T-helper 22 cell (primary cell): ENCODE measurements around the gene CAST.

Source experiments
- DNase-seq: peaks from one replicate; pipeline ENCODE4 v3.0.0-alpha.2; 2020; ENCODE audit warnings: low read depth

CAST gene

DNA sequence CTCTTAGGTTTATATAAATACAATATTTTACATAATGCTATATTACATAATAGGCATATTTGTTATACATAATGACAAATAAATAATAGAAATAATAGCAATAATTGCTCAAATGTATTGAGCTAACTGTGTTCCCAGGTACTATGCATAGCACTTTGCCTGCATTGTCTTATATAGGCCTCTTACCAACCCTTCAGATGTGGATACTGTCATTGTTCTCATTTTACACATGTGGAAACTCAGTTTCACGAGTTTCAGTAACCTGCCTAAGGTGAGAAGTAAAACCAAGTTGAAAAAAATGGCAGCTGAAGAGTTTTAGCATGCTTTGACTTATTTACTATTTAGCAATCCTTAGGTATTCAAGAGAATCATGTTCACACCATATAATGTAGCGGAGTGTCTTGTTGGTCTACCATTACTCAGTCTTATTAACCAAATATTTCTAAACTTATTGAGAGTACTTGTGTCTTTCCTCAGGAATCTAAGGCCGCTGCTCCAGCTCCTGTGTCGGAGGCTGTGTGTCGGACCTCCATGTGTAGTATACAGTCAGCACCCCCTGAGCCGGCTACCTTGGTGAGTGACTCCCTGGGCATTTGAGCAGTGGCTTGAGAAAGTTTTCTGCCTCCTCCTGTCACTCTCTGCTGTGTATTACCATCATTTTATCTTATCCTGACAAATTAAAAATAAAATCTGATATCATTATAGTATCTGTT, 88.1 kb downstream of the CAST start:
- DNase-seq: no peak

DNA sequence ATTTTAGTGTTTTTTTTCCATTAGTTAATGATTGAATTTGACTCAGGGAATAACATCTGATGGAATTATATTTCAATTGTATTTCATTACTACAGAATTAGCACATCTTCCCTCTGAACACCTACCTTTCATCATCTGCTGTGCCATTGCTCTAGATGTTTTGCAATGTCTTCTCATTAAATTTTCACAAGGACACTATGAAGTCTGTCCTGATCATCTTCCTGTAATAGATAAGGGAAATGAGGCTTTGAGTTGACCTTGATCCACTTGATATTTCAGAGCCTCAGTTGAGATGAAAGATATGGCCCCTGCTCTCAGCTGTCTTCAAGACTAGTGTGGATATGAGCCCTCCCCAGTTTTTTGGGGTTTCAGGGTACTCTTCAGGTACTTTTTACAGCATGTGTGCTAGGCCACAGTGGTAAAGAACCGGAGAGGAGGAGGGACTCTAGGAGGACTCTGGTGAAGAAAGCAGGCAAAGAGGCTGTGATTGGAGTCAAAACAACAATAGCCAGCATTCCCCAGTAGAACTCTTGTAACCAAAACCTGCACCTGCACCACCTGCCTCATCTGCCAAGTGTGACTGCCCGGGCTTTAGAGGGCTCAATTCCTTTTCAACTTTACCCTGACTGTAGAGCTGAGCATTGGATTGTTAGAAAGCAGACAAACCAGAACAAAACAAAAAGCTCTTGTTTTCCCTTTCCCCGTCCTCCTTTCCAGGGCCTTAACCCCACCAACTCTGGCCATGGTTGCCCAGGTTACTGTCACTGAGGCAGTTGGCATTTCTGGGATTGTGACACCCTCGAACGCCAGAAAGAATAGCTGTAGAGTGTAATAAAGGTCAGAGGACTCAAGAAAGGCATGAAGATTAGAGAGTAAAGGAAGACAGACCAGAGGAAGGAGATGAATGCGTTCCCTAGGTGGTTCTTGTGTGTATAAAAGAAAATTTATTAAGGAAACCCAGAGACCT, 89.3 kb downstream of the CAST start:
- no peak for DNase-seq

DNA sequence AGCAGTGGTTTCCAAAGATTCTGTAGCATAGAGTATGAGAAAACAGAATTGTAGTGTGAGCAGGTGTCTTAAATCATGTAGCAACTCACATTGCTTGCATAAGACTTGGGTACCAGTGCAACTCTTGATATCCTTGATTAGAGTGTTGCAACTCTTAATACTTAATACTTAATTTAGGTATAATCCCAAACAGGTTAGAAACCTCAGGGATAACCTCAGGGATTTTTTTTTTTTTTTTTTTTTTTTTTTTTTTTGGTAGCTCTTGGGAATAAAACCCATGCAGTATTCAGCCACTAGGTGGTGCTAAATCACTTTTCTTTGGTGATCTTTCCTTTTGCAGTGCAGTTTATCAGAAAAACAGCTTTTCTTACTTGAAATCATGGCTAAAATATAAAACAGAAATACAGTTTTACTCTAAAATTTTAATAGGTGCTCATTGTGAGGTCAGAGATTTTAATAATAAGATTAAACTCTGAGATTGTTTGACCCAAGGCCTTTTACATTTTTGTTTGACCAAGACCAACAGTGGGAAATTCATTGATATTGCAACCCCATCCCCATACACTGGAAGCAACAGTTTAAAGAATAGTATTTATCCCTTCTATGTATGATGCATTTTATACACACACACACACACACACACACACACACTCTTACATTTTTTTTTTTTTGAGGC, 90.3 kb downstream of the CAST start:
- DNase-seq: no peak

DNA sequence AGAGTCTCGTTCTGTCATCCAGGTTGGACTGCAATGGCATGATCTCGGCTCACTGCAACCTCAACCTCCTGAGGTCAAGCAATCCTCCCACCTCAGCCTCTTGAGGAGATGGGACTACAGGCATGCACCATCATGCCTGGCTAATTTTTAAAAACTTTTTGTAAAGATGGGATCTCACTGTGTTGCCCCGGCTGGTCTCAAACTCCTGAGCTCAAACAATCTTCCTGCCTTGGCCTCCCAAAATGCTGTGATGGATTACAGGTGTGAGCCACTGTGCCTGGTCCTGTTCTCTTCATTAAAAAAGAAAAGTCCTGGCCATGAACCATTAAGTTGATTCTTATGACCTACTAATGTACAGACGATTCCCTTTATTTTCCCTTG, 90.8 kb downstream of the CAST start:
- no peak for DNase-seq

DNA sequence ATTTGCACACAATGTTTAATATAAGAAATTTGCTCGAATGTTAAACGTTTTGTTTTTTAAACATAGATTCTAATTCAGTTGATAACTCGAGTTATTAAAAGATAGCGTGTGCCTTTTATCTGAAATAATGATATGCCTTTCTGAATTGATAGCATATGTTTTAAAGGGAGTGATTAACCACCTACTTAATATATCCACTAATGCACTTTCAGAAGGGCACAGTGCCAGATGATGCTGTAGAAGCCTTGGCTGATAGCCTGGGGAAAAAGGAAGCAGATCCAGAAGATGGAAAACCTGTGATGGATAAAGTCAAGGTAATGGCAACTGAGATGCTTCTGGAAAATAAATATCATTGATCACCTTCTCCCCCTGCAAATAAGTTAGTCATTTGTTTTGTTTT, 91.7 kb downstream of the CAST start:
- no peak for DNase-seq

DNA sequence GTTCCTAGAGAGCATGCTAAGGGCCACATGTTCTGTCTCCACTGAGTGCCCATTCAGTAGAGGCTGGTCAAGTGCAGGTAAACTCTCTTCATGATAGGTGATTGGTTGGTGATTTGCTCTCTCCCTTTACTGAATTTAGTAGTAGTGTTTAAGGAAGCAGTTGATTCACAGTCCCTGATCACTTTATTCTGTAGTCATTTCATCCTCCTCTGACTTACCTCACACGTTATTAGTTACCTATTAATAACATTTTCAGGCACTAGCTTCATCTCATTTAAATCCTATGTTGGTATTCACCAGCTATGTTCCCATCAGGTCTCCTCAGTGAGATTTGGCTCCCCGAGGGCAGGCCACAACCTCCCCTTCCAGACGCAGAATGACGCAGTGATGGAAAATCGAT, 93.7 kb downstream of the CAST start:
- DNase-seq: no peak

DNA sequence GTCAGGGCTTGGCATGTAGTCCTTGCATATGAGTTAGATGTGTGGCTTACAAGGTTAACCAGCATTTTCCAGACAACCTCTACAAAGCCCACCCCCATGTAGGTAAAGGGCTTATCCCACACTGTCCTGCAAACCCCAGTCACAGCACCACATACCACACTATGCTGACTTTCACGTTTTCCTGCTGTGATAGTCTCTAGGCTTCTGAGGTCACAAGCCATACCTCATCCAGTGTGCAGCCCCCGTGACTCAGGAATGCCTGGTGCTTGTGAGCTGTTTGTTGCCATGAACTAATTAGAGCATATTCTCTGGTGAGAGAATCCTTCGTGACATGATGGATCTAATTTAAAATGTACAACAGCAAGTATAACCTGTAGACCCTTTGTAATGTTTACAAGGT, 94.8 kb downstream of the CAST start:
- DNase-seq: no peak

DNA sequence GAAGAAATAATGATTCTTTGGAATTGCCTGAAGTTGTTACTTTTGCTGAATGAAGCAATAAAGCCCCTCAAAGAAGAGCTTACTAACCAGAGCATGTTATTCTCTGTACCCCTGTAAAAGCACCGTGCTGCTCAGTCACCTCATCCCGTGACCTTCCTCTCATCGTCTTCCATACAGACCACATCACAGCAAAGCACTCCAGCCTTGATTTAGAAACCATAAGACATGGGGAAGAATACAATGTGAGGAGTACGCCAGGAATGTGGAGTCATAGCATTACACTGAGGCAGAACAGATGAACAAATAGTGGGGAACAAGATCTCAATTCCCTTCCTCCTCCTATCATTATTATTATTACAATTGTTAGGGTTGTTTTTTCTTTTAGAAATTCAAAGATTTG, 96.4 kb downstream of the CAST start:
- no peak for DNase-seq

DNA sequence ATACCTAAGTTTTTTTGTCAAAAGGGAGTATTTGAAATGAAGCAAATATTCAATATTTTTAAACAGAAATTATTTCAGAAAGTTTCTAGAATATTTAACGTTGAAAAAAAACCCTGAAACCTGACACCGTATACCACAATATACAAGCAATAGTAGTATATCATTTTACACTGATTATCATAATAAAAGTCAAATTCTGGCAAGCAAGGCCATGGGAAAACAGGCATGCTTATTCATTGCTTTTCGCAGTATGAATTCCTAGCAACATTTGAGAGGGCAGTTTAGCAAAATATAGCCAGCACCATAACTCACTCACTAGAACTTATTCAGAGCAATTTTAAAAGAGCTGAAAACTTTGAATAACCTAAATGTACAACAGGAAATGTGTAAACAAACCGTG, 99.4 kb downstream of the CAST start:
- DNase-seq: no peak

DNA sequence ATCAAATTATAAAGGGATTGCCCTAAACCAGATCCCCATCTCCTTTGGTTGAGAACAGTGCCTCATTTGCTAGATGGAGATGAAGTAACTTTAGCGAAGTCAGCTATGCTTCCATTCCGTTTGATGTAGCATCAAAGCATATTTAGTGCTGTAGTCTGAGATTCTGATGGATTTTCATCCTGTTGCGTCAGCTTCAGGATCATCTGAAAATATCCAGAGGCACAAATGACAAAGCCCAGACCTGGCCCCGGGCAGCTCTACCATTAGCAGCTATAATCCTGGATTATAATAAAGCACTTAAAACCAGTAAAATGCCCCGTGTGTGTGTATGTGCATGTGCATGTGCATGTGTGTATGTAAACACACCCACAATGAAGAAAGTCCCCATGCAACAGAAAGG, 100.8 kb downstream of the CAST start:
- no peak for DNase-seq

DNA sequence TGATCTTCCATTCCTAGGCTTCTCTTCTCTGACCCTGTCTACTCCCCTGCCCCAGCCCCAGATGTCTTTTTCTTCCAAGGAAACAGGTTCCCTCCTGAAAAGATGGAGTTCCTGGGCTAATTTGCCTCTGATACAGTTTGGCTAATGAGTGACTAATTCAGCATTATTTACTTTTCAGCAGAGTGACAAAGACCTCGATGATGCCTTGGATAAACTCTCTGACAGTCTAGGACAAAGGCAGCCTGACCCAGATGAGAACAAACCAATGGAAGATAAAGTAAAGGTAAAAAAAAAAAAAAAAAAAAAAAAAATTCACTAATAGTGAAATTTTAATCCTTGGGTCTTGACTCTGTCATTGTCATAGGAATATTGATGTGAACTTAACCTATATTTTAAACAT, 102.9 kb downstream of the CAST start:
- DNase-seq: no peak

DNA sequence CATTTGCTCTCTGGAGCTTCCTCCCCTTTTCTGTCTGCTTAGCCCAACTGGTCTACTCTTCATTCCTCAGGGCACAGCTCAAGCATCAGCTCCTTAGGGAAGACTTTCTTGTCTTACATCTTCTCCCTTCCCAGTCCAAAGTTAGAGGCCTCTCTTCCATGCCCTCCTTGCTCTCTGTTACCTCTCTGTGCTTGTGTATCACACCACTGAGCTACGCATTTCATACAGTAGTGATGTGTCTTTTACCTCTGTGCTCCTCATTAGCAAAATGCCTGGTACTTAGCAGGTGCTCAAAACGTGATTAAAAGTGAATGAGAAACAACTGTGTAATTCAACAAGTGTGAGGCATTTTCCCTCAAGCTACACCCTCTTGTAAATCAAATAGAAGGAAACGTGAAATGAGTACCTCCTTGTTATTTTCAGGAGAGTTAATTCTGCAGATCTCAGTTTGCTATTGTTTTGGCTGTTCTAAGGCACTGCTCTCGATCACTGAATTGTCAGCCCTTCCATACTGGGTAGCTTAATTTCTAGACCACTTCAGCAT, 106.6 kb downstream of the CAST start:
- DNase-seq: no peak

DNA sequence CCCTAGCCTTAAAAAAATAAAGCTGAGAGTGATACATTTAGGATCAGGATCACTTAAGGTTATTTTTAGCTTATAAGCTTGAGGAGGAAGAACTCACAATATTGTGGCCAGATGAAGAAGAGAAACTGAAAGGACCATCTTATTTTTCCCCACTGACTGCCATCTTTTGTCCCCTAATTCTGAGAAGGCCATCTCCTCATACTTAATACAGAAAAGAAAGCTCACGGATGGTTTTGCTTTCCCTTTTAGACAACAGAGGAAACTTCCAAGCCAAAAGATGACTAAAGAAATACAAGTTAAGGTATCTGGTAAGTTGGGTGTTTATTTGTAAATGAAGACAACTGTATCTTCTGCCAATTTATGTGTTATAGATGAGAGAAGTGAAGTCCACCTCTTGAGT, 109.2 kb downstream of the CAST start:
- DNase-seq: no peak

DNA sequence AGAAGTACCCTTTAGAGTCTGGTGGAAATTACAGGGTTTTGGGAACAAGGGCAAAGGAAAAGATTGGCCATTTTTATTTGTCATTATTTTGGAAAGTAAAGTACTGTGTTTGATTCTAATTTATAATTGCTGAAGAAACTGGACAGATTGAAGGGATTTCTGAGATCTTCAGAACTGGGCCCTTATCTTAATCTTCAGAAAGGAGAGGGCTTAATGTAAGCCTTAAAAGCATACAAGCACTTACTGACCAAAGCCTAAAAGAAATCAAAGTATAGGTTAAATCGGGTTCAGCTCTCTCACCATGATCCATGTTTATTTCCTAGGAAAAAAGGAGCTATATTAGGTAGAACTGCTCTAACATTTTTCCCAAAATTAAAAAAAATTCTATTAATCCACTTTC, 109.9 kb downstream of the CAST start:
- no peak for DNase-seq

DNA sequence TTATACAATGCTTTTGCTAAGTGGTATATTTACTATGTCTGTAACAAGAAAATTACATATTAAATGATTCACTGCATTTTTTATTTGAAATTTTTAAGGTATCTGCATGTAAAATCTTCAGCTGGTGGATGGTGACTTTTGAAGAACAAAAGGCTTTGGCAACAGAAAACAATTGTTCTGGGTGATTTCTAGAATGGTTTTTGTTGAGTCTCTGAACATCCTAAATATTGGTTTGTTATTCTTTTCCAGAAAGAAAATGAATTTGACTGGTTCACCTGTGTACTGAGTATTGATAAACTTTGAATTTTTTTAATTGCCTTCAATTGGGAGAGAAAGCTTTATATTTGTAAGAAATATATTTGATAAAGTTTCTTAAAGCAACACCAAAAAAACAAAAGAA, 110.4 kb downstream of the CAST start:
- no peak for DNase-seq

DNA sequence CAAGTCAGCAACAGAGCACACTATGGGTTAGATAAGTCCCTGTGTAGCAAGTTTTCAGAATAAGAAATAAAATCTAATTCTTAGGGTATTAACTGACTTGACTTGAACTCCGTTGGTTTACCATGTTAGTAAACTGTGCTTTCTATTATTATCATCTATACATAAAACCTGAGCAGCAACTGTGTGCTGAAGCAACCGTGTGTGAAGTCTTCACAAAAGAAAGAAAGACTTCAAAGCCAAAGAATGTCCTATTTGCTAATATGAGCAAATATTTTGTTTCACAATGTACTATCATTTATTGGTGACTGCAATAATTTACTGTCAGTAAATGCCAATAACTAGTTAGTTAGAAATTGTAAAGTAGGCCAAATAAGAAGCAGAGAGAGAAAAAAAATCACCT, 112.9 kb downstream of the CAST start:
- DNase-seq: no peak

DNA sequence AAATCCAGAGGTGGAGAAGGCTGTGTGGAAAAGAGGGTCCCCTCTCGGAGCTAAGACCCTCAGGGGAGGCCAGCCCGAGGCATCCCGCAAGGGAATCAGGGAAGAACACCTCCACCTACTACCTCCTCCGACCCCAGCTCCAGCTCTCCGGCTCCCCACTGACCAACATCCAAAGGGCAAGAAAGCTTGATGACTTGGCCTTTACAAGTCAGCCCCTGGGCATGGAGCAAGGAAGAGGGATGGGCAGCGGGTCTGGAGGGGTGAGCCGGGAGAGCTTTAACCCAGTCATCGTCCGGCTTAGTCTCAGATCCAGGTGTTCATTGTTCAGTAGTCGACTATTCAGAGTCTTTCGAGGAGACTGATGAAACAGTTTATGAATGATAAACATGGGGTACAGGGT, 113.5 kb downstream of the CAST start:
- DNase-seq: no peak

DNA sequence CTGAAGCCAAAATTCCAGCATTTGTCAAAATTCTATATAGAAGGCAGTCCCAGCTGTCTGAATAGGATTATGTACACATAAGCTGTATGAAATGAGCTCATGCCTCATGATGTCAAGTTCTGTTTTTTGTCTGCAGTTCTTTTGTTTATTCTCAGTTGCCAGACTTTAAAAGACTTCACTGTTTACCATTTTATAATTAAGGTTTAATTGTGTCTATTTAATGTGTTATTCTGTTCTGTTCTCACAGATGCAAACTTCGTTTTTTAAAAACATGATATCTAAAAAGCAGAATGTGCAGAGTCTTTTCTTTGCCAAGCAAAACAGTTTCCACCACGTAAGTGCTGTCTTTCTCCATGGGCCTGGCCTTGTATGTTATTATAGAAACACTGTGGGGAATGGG, 114.4 kb downstream of the CAST start:
- no peak for DNase-seq

DNA sequence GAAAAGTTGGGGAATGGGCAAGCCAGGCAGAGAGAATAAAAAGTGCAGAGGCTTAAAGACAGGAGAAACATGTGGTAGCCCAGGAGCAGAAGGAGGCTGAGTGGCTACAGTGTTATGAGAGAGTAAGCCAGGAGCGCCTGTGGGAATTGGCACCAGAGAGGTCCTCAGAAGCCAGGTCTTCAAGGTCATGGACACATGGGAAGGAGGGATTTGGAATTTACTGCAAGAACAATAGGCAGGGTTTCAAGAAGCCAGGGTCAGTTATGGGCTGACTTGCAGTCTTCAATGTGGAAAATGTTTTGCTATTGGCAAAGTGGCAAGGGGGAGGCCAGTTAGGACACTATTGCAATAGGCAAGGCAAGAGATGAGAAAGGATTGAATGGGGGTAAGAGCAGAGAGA, 116.2 kb downstream of the CAST start:
- no peak for DNase-seq

DNA sequence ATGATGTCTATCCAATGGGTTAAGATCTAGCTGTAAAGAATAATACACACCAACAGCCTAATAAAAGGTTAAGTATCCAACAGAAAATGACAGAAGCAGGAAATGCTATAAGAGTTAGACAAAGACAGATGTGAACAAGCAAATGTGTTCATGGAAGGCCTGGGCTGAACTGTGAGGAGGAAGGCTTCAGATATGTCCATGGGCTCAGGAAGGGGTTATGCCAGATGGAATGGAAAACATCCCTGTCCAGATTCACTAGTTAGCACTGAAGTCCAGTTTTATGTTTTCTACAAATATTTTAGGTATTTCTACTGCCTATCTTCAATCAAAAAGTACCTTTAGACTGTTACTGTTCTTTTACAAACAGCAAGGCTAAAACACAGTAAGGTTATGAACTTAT, 118.5 kb downstream of the CAST start:
- DNase-seq: no peak

DNA sequence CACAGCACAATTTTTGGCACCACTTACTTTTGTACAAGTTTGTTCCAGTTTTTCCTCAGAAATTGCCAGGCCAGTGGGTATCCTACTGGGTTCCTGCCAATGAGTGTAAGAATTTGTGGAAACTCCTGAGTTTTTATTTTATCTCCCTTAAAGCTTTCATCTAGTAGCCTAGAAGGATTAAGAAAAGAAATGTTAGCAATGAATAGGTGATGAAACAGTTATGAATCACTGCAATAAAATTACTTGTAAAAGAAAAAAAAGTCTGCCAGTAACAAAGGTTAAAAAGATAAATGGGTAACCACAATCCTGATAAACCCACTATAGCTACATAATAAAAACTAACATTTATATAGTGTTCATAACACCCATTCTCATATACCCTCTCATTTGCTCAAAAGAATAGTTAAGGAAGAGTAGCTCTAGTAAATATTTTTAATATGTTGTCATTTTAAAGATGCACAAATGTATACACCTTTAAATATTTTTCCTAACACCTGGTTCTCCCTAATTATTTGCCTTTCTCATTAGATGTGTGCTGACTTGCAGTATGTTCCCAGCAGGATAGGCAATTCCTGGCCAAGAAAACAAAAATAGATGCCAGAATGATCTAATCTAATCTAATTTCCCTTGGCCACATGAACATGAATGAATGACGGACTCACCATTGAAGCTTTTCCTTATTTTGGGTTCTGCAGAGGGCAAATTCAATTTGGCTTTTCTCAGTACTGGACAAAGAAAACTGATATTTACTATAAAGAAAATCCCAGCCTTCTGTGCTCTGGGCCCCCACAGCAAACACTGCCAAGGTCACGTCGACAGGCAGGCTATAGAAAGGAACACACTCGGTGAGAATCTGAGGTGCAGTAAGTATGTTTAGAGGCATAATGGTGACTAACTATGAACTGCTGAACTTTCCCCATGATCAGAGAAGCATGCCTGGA, 119.1 kb downstream of the CAST start:
- DNase-seq: no peak

DNA sequence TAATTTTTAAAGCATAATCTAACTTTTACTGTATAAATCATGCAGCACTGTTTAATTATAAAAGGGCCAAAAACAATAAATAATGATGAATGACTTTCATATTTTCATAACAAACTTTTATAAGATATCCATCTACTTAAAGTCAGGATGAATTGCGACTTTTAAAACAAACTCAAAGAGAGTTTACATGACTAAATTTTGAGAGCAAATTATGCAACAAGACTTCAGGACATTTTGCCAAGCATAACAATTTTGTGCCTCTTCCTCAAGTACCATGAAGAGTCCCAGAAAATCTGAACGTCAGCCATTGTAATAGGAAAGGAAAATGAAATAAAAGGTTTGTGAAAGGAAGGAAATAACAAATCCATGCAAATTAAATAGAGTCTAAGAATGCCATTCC, 121.2 kb downstream of the CAST start:
- no peak for DNase-seq
